ENCODE data around the gene SLC35F4.

SLC35F4 gene

GRCh38 chr14:57811998-57812546, 53.8 kb downstream of the SLC35F4 start:
- TF ChIP-seq NFIC (IDR thresholded peaks at IDR 0.05) (no peak), USF1 (IDR thresholded peaks at IDR 0.05) (no peak), TAF1 (IDR thresholded peaks at IDR 0.05; ENCODE audit: low read depth) (no peak), RAD21 (IDR thresholded peaks at IDR 0.05; ENCODE audit: low read depth) (no peak), TEAD4 (IDR thresholded peaks at IDR 0.05) (no peak), CEBPB (IDR thresholded peaks at IDR 0.05) (no peak), EP300 (IDR thresholded peaks at IDR 0.05; ENCODE audit: borderline replicate concordance) (no peak), TCF12 (IDR thresholded peaks at IDR 0.05; ENCODE audit: low read depth) (no peak), ZBTB7A (IDR thresholded peaks at IDR 0.05; ENCODE audit: low read depth) (no peak)

- TF ChIP-seq CEBPB (IDR thresholded peaks at IDR 0.05) = no peak
- no peak for TF ChIP-seq MAX (IDR thresholded peaks at IDR 0.05)
- TF ChIP-seq ZBTB7A (IDR thresholded peaks at IDR 0.05; ENCODE audit: low read depth) = no peak
- no peak for TF ChIP-seq USF1 (IDR thresholded peaks at IDR 0.05)
- no peak for TF ChIP-seq EGR1 (IDR thresholded peaks at IDR 0.05)
- TF ChIP-seq NFIC (IDR thresholded peaks at IDR 0.05) = no peak
- TF ChIP-seq YY1 (IDR thresholded peaks at IDR 0.05; ENCODE audit: low read depth) = no peak
- no peak for TF ChIP-seq TCF12 (IDR thresholded peaks at IDR 0.05; ENCODE audit: low read depth)
- TF ChIP-seq REST (IDR thresholded peaks at IDR 0.05; ENCODE audit: low read depth) = no peak
- TF ChIP-seq RAD21 (IDR thresholded peaks at IDR 0.05; ENCODE audit: low read depth) = no peak
- no peak for TF ChIP-seq FOXM1 (IDR thresholded peaks at IDR 0.05; ENCODE audit: borderline replicate concordance, low read depth)
- TF ChIP-seq TAF1 (IDR thresholded peaks at IDR 0.05; ENCODE audit: low read depth) = no peak
- TF ChIP-seq CREB1 (IDR thresholded peaks at IDR 0.05; ENCODE audit: low read depth) = no peak
- no peak for TF ChIP-seq EP300 (IDR thresholded peaks at IDR 0.05; ENCODE audit: borderline replicate concordance)
- TF ChIP-seq TEAD4 (IDR thresholded peaks at IDR 0.05) = no peak
These were observed 56.1 kb downstream of the SLC35F4 start for GRCh38 chr14:57809808-57810207.

- TF ChIP-seq EGR1 (IDR thresholded peaks at IDR 0.05) (no peak), NFIC (IDR thresholded peaks at IDR 0.05) (no peak), CEBPB (IDR thresholded peaks at IDR 0.05) (no peak), TAF1 (IDR thresholded peaks at IDR 0.05; ENCODE audit: low read depth) (no peak), EP300 (IDR thresholded peaks at IDR 0.05; ENCODE audit: borderline replicate concordance) (no peak), YY1 (IDR thresholded peaks at IDR 0.05; ENCODE audit: low read depth) (no peak), TEAD4 (IDR thresholded peaks at IDR 0.05) (no peak), REST (IDR thresholded peaks at IDR 0.05; ENCODE audit: low read depth) (no peak), TCF12 (IDR thresholded peaks at IDR 0.05; ENCODE audit: low read depth) (no peak), CREB1 (IDR thresholded peaks at IDR 0.05; ENCODE audit: low read depth) (no peak), MAX (IDR thresholded peaks at IDR 0.05) (no peak), USF1 (IDR thresholded peaks at IDR 0.05) (no peak), ZBTB7A (IDR thresholded peaks at IDR 0.05; ENCODE audit: low read depth) (no peak), FOXM1 (IDR thresholded peaks at IDR 0.05; ENCODE audit: borderline replicate concordance, low read depth) (no peak), RAD21 (IDR thresholded peaks at IDR 0.05; ENCODE audit: low read depth) (no peak)
These were observed 68.7 kb downstream of the SLC35F4 start for GRCh38 chr14:57797160-57797559.

GRCh38 chr14:57796556-57796955, 69.3 kb downstream of the SLC35F4 start:
- no peak for TF ChIP-seq EP300 (IDR thresholded peaks at IDR 0.05; ENCODE audit: borderline replicate concordance)
- no peak for TF ChIP-seq CEBPB (IDR thresholded peaks at IDR 0.05)
- TF ChIP-seq MAX (IDR thresholded peaks at IDR 0.05) = no peak
- TF ChIP-seq TAF1 (IDR thresholded peaks at IDR 0.05; ENCODE audit: low read depth) = no peak
- TF ChIP-seq YY1 (IDR thresholded peaks at IDR 0.05; ENCODE audit: low read depth) = no peak
- no peak for TF ChIP-seq FOXM1 (IDR thresholded peaks at IDR 0.05; ENCODE audit: borderline replicate concordance, low read depth)
- TF ChIP-seq USF1 (IDR thresholded peaks at IDR 0.05) = no peak
- no peak for TF ChIP-seq EGR1 (IDR thresholded peaks at IDR 0.05)
- no peak for TF ChIP-seq RAD21 (IDR thresholded peaks at IDR 0.05; ENCODE audit: low read depth)
- TF ChIP-seq TCF12 (IDR thresholded peaks at IDR 0.05; ENCODE audit: low read depth) = no peak
- TF ChIP-seq REST (IDR thresholded peaks at IDR 0.05; ENCODE audit: low read depth) = no peak
- no peak for TF ChIP-seq TEAD4 (IDR thresholded peaks at IDR 0.05)
- no peak for TF ChIP-seq ZBTB7A (IDR thresholded peaks at IDR 0.05; ENCODE audit: low read depth)
- TF ChIP-seq CREB1 (IDR thresholded peaks at IDR 0.05; ENCODE audit: low read depth) = no peak
- TF ChIP-seq NFIC (IDR thresholded peaks at IDR 0.05) = no peak

Measured in Ishikawa (cell line).